ENCODE measurements around the gene TRIM71. TPM values are rescaled to one million over a fixed set of nuclear protein-coding genes. Genes with fewer than 3 reads are reported as not detected.
"Not testable (repeated sequence)": the region's sequence is repeated elsewhere in the genome, so short reads cannot be mapped to it uniquely, and the experiment has no call there.

Gene TRIM71
- not detected for total RNA-seq
- long read RNA-seq: 0 reads

DNA sequence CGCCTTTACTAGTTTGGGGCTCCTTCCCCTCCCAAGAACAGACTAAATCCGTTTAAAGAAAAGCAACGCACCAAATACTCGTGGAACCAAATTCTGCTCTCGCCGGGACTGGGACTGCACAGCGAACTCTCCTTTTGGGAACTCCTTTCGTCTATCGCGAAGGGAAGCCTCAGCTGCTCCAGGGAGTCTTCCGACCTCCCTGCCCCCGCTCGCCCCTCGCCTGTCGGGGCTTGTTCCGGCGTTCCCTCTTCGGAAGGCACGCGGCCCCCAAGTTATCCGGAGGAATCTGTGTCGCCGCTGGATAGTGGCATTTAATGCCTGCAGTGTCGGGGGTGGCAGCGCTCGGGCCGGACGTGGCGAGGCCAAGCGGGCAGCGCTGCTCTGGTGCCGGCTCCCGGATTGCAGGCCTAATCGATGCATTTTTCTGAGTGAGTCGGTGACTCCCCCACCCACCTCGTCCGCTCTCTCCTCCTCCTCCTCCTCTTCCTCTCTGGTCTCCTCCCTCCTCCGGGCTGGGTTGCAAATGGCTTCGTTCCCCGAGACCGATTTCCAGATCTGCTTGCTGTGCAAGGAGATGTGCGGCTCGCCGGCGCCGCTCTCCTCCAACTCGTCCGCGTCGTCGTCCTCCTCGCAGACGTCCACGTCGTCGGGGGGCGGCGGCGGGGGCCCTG is at the start of gene TRIM71:
Gene TRIM71, plus strand, starts transcription at position 440 of the 671 bp plus-strand sequence. Its CDS starts 84 bp downstream, at position 524.
- DNase-seq (ENCODE audit: low spot score): no peak
- intact Hi-C loops (cut with DNase I): no loop called here

DNA sequence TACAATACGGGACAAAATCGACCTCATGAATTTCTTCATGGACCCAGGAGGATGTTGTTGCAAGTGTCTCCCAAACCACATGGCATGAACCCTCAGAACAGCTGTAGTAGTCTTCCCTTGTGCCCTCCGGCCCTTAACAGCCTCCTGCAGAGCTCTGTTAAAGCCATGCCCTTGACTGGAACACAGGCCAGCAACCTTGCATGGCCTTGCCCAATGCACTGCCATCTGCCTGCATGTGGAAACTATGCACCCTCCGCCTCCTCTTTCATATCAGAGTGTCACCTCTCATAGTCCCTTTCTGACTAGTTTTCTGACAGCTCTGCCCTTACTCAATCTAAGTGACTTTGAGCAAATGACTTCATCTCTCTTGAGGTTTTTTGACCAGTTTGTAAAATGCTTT is 39.4 kb upstream of the TRIM71 start:
- intact Hi-C loops (cut with DNase I): no loop called here
- DNase-seq (ENCODE audit: low spot score): peak; percentile 22

DNA sequence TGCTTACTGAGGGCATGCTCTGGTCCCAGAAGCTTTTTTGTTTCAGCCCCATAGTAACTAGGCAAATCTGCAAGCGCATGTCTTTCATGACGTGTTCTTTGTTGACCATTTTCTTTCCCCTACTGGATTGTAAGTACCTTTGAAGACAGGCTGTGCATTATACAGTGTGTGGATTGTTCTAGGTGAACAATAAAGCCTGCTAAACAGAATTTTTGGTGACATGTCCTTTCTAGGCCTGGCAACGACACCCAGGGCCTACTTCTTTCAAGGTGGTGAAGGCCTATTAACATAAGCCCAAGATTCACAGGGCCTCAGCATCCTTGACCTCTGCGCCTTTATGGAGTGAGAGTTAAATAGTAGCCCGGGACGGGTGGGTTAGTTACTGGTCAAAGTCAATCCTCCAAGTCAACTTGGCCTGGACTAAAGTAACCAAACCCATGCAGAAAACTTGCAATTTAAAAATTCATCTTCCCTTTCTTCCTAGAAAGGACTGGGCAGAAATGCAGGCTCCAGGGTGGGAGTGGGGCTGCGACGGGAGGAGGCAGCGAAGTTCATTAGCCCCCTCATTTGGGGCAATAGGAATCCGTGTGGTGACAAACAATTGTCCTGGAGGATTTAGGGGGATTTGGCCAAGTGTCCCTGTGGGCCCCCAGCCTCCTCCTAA is 37.6 kb upstream of the TRIM71 start:
- intact Hi-C loops (cut with DNase I): no loop called here
- DNase-seq (ENCODE audit: low spot score): peak; percentile 9

DNA sequence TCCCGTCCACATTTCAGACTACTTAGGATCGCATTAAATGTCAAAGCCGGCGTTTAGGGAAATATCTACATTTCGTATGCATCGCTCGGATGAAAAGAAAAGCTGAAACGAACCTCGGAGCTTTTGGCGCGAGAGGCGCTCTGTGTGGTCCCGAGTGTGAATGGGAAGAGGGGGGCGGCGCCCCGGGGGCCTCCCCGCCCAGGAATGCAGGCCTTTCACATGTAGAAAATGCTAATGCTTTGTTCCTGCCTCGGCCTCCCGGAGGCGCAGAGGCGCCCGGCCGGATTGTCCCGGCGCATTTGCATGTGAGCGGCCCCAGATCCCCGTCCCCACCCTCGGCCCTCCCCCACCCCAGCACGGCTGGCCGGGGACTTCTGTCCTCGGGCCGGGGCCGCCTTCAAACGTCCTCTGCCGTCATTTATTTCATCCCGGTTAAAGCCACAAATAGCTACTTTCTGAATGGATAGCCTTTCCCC is 37.0 kb upstream of the TRIM71 start:
- peak; percentile 75 for DNase-seq (ENCODE audit: low spot score)
- intact Hi-C loops (cut with DNase I): no loop called here

DNA sequence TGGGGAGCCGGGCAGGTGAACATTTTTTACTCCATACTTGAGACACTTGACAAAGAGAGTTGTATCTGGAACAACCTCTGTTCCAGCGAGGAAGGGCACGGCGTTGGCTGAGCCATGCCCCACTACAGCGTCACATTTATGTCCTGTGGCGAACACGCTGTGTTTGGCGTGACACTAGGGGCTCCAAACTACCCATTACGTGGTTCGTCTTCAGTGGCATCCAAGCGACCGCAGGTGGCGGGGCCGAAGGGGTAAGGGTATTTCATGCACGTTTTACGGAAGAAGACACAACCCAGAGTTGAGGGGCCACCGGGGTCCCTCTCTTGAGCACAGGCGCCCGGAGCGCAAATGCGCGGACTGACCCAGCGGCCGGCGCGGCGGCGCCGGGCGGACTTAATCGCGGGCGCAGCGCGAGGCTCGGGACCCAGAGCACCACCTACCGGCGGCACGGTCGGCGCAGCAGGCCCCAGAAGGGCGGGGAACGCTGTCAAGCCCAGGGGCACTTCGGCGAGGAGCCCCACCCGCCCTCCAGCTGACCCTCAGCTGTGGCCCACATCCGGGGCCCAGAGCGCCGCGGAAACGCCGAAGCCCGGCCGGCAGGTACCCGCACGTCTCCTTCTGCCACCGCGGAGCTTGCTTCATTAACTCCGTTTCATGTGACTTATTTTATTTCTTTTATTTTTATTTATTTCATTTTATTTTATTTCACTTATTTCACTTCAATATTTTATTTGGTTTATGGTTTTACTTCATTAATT is 36.4 kb upstream of the TRIM71 start:
- intact Hi-C loops (cut with DNase I): no loop called here
- peak; percentile 90 for DNase-seq (ENCODE audit: low spot score)

DNA sequence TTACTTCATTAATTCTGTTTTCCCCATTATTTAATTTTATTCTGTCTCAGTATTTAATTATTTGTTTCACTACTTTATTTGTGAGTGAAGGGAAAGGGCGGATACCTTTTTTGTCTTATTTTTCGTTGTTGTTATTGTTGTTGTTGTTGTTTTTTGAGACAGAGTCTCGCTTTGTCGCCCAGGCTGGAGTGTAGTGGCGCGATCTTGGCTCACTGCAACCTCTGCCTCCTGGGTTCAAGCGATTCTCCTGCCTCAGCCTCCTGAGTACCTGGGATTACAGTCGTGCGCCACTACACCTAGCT is 35.9 kb upstream of the TRIM71 start:
- intact Hi-C loops (cut with DNase I); DNase-seq (ENCODE audit: low spot score): not testable (repeated sequence)

DNA sequence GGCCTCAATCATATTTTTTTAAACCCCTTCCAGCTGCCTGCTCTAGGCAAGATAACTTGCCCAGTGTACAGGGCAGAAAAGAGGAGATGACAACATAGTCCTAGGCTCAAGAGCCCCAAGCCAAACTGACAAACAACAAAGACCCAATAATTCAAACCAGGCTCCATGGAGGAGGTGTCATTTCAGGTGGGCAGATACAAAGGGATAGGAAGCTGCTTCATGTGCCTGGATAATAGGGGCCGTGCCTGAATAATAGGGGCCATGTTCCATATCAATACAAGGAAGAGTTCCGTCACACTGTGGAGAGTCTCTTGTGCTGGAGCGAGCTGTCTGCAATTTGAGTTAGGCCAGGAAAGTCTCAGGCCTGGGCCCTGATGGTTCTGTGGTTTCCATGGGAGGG is 35.4 kb upstream of the TRIM71 start:
- DNase-seq (ENCODE audit: low spot score): peak; percentile 49
- intact Hi-C loops (cut with DNase I): no loop called here

DNA sequence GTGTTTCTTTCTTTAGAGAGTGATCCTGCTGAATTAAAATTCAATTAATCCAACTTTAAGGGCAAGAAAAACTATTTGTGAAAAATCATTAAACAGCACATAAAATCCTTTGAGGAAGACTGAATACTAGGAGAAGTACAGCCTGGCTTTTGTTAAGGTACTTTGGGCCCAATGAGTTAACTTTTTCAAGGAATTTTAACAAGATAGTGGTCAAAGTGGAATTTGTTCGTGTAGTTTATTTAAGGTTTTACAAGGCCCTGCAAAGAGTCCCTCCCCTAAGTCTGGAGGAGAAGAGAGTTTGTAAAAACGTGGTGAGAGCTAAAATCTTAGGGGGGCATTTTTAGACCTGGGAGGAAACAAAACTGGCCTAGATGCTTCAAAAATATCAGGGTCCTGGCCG is 26.0 kb upstream of the TRIM71 start:
- intact Hi-C loops (cut with DNase I): no loop called here

DNA sequence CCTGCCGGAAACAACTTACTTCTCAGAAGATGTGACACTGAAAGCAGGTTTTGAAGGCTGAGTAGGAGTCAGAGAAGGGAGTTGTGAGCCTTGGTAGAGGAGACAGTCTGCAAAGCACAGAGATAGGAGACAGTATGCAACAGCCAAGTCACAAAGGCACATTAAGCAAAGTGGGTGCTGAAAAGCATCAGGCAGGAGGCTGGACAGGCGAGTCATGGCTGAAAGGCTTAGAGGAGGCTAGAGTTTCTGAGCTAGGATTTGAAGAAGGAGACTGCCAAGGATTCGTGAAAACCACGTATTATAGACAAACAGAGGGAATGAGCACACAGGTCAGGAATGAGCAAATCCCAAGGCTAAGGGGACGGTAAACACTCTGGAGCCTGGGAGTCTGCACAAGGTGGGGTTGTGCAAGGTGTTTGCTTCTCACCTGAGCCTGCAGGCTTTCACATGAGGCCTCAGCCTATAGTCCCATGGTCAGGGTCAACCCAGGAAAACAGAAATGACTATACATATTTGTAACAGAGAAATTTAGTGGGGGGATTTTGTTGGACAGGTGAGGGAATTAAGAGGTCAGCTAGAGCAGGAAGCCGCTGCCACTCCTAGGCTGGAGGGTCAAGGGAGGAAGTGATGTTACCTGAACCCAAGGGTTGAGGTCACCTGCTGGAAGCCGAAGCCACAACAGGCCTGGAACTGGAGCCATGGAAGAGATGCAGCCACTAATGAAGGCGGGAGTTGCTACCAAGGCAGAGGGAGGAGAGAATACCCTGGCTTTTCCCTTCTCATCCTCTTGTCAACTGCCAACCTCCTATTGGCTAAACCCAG is 23.1 kb upstream of the TRIM71 start:
- no peak for DNase-seq (ENCODE audit: low spot score)
- intact Hi-C loops (cut with DNase I): no loop called here

More for the DNA sequence above, 26.0 kb upstream of the TRIM71 start:
- no peak for DNase-seq (ENCODE audit: low spot score)

DNA sequence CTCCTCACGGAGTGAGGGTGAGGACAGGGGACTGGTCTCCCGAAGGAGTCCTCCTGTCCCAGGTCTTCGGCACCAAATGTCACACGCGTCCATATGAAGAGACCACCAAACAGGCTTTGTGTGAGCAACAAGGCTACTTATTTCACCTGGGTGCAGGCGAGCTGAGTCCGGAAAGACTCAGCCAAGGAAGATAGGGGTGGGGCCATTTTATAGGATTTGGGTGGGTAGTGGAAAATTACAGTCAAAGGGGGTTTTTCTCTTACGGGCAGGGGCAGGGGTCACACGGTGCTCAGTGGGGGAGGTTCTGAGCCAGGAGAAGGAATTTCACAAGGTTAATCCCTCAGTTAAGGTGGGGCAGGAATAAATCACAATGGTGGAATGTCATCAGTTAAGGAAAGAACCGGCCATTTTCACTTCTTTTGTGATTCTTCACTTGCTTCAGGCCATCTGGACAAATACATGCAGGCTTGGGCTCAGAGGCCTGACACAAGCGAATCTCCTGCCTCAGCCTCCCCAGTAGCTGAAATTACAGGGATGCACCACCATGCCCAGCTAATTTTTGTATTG is 21.3 kb upstream of the TRIM71 start:
- DNase-seq (ENCODE audit: low spot score); intact Hi-C loops (cut with DNase I): not testable (repeated sequence)

DNA sequence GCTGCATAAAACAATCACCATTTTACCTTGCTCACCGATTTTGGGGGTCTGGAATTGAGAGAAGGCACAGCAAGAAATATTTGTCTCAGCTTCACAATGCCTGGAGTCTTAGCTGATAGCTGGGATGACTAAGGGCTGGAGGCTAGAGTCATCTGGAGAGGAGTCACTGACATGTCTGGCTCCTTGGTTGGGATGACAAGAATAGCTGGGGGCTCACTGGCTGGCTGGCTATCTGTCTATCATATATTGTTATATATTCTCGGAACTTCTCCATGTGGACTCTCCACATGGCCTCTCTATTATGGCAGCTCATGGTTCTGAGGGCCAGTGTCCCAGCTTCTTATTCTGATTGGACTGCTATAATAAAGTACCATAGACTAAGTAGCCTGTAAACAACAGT is 20.0 kb upstream of the TRIM71 start:
- intact Hi-C loops (cut with DNase I): no loop called here
- DNase-seq (ENCODE audit: low spot score): no peak

DNA sequence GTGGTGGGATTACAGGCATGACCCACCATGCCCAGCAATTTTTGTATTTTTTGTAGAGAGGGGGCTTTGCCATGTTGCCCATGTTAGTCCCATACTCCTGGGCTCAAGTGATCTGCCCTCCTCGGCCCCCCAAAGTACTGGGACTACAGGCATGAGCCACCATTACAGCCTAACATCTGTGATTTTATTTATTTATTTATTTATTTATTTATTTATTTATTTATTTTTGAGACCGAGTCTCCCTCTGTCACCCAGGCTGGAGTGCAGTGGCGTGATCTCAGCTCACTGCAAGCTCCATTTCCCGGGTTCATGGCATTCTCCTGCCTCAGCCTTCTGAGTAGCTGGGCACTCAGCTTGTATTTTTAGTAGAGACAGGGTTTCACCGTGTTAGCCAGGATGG is 16.4 kb upstream of the TRIM71 start:
- DNase-seq (ENCODE audit: low spot score); intact Hi-C loops (cut with DNase I): not testable (repeated sequence)

DNA sequence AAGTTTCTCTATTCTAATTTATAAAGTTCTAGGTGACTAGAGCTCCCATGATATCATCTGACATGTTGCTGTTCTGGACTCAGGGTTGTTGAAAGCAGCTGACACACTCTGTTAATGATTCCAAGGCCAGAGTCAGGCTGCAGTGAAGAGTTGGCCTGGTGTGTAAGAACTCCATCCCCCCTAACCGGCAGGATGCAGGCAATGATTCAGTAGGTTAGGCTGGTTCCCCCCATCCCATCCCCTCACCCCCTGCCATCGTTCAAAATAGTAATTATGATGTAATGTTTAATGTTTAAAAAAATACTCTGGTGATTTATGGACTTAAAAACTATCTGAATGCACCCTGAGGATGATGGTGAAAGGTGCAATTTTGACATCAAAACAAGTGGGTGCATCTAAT is 4.6 kb upstream of the TRIM71 start:
- intact Hi-C loops (cut with DNase I): no loop called here
- no peak for DNase-seq (ENCODE audit: low spot score)

DNA sequence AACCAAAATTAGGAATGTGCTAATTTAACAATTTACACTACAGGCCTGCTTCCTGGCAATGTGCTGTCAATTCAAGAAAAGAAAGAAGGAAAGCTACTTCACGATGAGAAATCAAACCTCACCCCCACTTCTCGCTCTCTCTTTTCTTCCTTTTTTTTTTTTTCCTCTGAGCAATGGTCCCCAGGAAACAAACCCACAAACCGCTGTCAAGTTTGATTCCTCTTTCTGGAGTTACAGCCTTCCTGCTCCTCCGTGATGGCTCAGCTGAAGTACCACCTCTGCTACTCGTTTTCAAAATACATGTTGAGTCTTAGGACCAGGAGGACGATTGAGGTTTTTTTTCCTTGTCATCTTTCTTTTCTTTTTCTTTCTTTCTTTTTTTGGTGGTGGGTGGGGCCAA is 3.4 kb upstream of the TRIM71 start:
- intact Hi-C loops (cut with DNase I): no loop called here
- DNase-seq (ENCODE audit: low spot score): no peak

DNA sequence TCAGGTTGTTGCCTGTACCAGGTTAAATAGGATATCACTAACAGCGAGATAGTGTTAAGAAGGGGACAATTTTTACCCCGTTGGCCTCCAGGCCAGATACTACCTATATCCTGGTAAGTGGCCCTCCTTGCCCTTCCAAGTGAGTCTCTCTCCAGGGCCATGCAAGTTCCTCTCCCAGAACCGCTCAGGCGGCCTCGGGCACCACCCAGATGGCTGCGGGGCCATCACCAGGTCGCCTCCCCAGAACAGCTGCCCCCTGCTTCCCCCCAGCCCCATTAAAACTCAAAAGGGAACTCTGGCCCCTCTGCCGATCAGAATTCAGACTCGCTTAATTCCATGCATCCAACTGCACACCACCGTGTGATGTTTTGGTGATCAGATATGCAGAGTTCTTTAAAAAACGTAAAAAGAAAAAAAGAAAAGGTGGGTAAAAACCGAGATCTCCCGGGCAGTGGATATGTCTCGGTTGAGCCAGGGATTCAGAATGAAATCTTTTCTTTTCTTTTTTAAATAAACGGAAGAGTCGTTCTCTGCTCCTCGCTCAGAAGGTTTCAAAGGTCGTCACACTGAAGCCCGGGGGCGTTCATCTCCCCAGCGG is 1.9 kb upstream of the TRIM71 start:
- DNase-seq (ENCODE audit: low spot score): no peak
- intact Hi-C loops (cut with DNase I): no loop called here

DNA sequence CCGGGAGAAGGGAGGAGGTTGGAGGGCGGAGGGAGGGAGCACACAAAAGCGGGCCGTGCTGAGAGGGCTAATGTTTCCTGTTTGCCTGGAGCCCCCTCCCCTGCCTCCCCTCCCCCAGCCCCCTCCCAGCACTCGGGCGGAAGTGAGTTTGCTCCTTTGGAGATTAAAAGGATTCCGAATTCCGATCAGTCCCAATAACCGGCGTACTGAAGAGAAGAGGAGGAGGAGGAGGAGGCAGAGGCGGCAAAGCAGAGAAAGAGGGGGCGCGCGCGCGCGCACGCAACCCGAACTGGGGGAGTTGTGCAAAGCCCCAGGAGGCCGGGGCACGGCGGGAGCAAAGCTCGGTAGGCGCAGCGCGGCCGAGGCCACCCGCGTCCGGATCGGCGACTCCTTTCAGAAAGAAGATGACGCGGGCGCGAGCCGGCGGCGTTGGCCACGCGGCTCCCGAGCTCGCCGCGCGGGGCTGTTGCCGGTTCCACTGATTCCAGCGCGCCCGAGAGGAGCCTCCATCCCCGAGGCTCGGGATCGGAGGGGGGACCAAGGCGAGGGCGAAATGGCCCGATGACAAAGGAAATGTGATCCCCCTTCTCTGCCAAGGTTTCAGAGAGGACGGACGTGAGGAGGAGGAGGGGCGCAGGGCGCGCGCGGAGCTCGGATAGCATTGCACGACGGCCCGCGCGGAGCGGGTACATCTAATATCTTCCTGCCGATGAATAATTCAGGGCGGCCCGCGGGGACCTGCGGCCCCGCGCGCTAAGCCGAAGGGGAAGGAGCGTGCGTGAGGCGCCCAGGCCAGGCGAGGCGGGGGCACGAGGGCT is 1.1 kb upstream of the TRIM71 start:
- intact Hi-C loops (cut with DNase I): no loop called here
- no peak for DNase-seq (ENCODE audit: low spot score)

DNA sequence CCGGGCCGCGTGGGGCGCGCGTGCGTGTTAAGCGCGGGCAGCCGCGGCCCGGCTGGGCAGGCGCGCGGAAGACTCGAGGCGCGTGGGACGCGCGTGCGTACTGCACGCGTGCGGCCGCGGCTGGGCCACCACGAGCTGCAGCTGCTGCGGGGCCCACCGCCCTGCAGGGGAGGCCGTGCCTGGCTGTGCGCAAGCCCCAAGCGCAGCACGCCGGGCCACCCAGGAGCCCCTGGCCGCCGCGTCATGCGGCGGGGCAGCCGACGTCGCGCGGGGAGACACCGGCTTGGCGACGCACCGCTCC is 590 bp upstream of the TRIM71 start:
- intact Hi-C loops (cut with DNase I): no loop called here
- DNase-seq (ENCODE audit: low spot score): no peak

DNA sequence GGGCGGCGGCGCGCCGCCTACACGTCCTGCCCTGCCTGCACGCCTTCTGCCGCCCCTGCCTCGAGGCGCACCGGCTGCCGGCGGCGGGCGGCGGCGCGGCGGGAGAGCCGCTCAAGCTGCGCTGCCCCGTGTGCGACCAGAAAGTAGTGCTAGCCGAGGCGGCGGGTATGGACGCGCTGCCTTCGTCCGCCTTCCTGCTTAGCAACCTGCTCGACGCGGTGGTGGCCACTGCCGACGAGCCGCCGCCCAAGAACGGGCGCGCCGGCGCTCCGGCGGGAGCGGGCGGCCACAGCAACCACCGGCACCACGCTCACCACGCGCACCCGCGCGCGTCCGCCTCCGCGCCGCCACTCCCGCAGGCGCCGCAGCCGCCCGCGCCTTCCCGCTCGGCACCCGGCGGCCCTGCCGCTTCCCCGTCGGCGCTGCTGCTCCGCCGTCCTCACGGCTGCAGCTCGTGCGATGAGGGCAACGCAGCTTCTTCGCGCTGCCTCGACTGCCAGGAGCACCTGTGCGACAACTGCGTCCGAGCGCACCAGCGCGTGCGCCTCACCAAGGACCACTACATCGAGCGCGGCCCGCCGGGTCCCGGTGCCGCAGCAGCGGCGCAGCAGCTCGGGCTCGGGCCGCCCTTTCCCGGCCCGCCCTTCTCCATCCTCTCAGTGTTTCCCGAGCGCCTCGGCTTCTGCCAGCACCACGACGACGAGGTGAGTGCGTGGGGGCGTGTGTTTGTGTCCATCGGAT is 602 bp downstream of the TRIM71 start:
- intact Hi-C loops (cut with DNase I): no loop called here

More for the DNA sequence above, 602 bp downstream of the TRIM71 start:
- DNase-seq (ENCODE audit: low spot score): no peak
